ENCODE data around the gene GLI1. TPM values are rescaled to one million over a fixed set of nuclear protein-coding genes. Genes with fewer than 3 reads are reported as not detected.
"Not testable (repeated sequence)": the region's sequence is repeated elsewhere in the genome, so short reads cannot be mapped to it uniquely, and the experiment has no call there.

The GLI1 gene
- polyA plus RNA-seq = 7.3 TPM
- long read RNA-seq, donor 1 = 0 reads
- long read RNA-seq, donor 2, partial matches to known transcripts = 0 of 3 reads
- long read RNA-seq, donor 2, other reads (novel, unspliced or antisense) = 0 of 3 reads
- long read RNA-seq, donor 3 = 0 reads
- long read RNA-seq, donor 4 = 0 reads
- long read RNA-seq, donor 5 = 0 reads
- long read RNA-seq, donor 6, partial matches to known transcripts = 0 of 1 reads
- long read RNA-seq, donor 6, other reads (novel, unspliced or antisense) = 0 of 1 reads
- long read RNA-seq, donor 7 = 0 reads
- long read RNA-seq, donor 8, partial matches to known transcripts = 0 of 1 reads
- long read RNA-seq, donor 8, other reads (novel, unspliced or antisense) = 0 of 1 reads
- long read RNA-seq, donor 9 = 0 reads
- long read RNA-seq, donor 10 = 0 reads
- long read RNA-seq, donor 11 = 0 reads

- peaks cover 13% of the 10 kb centered on the region for H3K27me3 ChIP-seq (ENCODE audit: control insufficient read depth, insufficient read depth, low read length)
- peak within 1 kb of the TSS; percentile 45 for H3K27ac ChIP-seq (ENCODE audit: low read length)
- DNase-seq = no peak
- peak within 1 kb of the TSS; percentile 55 for H3K4me3 ChIP-seq (ENCODE audit: low read length)
- peaks cover 41% of the 10 kb centered on the region for H3K4me1 ChIP-seq (ENCODE audit: control insufficient read depth, insufficient read depth, low read length)
- H3K36me3 ChIP-seq (ENCODE audit: control insufficient read depth, insufficient read depth, low read length) = no peaks in the 10 kb centered on the region
- H3K9me3 ChIP-seq (ENCODE audit: control insufficient read depth, low read depth, low read length) = no peaks in the 10 kb centered on the region
- WGBS (ENCODE audit: insufficient coverage, low lambda C conversion rate) = 0% methylated on average over 1 of the region's 36 CpGs
Measured at GRCh38 chr12:57459750-57460467, at the start of gene GLI1. TSS of gene GLI1 (plus strand) at chr12:57459785. CDS start at chr12:57463692, 3,907 bp downstream.

- WGBS (ENCODE audit: insufficient coverage, low lambda C conversion rate) = 100% methylated on average over 1 of the region's 4 CpGs
- H3K27ac ChIP-seq (ENCODE audit: low read length) = no peak overlapping the region
- no peak overlapping the region for H3K4me3 ChIP-seq (ENCODE audit: low read length)
- peaks cover 2% of the 10 kb centered on the region for H3K36me3 ChIP-seq (ENCODE audit: control insufficient read depth, insufficient read depth, low read length)
- no peak for DNase-seq
- H3K4me1 ChIP-seq (ENCODE audit: control insufficient read depth, insufficient read depth, low read length) = no peaks in the 10 kb centered on the region
- no peaks in the 10 kb centered on the region for H3K9me3 ChIP-seq (ENCODE audit: control insufficient read depth, low read depth, low read length)
- H3K27me3 ChIP-seq (ENCODE audit: control insufficient read depth, insufficient read depth, low read length) = no peaks in the 10 kb centered on the region
Measured at GRCh38 chr12:57410534-57410933, 49.1 kb upstream of the GLI1 start.

- not testable (repeated sequence) for H3K4me3 ChIP-seq (ENCODE audit: low read length); H3K36me3 ChIP-seq (ENCODE audit: control insufficient read depth, insufficient read depth, low read length); H3K9me3 ChIP-seq (ENCODE audit: control insufficient read depth, low read depth, low read length); H3K27me3 ChIP-seq (ENCODE audit: control insufficient read depth, insufficient read depth, low read length); H3K4me1 ChIP-seq (ENCODE audit: control insufficient read depth, insufficient read depth, low read length); H3K27ac ChIP-seq (ENCODE audit: low read length); DNase-seq
- WGBS (ENCODE audit: insufficient coverage, low lambda C conversion rate) = 80% methylated on average over 1 of the region's 6 CpGs
Measured at GRCh38 chr12:57414160-57414559, 45.4 kb upstream of the GLI1 start.

- Histone ChIP-seq H3K4me3 (ENCODE audit: low read length) (no peak overlapping the region), H3K4me1 (ENCODE audit: control insufficient read depth, insufficient read depth, low read length) (no peaks in the 10 kb centered on the region), H3K27ac (ENCODE audit: low read length) (no peak overlapping the region), H3K27me3 (ENCODE audit: control insufficient read depth, insufficient read depth, low read length) (no peaks in the 10 kb centered on the region), H3K9me3 (ENCODE audit: control insufficient read depth, low read depth, low read length) (no peaks in the 10 kb centered on the region), H3K36me3 (ENCODE audit: control insufficient read depth, insufficient read depth, low read length) (peaks cover 2% of the 10 kb centered on the region)
- no peak for DNase-seq
- WGBS (ENCODE audit: insufficient coverage, low lambda C conversion rate) = no CpG with 5 or more reads among the region's 2 CpGs
Measured at GRCh38 chr12:57415088-57415487, 44.5 kb upstream of the GLI1 start.

GRCh38 chr12:57416039-57416996, 43.3 kb upstream of the GLI1 start:
- peaks cover under 1% of the 10 kb centered on the region for H3K36me3 ChIP-seq (ENCODE audit: control insufficient read depth, insufficient read depth, low read length)
- 80% methylated on average over 2 of the region's 8 CpGs for WGBS (ENCODE audit: insufficient coverage, low lambda C conversion rate)
- DNase-seq = no peak
- H3K4me3 ChIP-seq (ENCODE audit: low read length) = no peak overlapping the region
- no peaks in the 10 kb centered on the region for H3K27me3 ChIP-seq (ENCODE audit: control insufficient read depth, insufficient read depth, low read length)
- no peaks in the 10 kb centered on the region for H3K9me3 ChIP-seq (ENCODE audit: control insufficient read depth, low read depth, low read length)
- no peak overlapping the region for H3K27ac ChIP-seq (ENCODE audit: low read length)
- H3K4me1 ChIP-seq (ENCODE audit: control insufficient read depth, insufficient read depth, low read length) = no peaks in the 10 kb centered on the region

- Histone ChIP-seq H3K36me3 (ENCODE audit: control insufficient read depth, insufficient read depth, low read length) (peaks cover 16% of the 10 kb centered on the region), H3K27ac (ENCODE audit: low read length) (no peak overlapping the region), H3K9me3 (ENCODE audit: control insufficient read depth, low read depth, low read length) (no peaks in the 10 kb centered on the region), H3K27me3 (ENCODE audit: control insufficient read depth, insufficient read depth, low read length) (no peaks in the 10 kb centered on the region), H3K4me1 (ENCODE audit: control insufficient read depth, insufficient read depth, low read length) (no peaks in the 10 kb centered on the region), H3K4me3 (ENCODE audit: low read length) (no peak overlapping the region)
- 100% methylated on average over 1 of the region's 9 CpGs for WGBS (ENCODE audit: insufficient coverage, low lambda C conversion rate)
- no peak for DNase-seq
Measured at GRCh38 chr12:57418255-57418654, 41.3 kb upstream of the GLI1 start.

GRCh38 chr12:57419495-57419894, 40.1 kb upstream of the GLI1 start:
- Histone ChIP-seq H3K9me3 (ENCODE audit: control insufficient read depth, low read depth, low read length) (no peaks in the 10 kb centered on the region), H3K4me3 (ENCODE audit: low read length) (no peak overlapping the region), H3K27me3 (ENCODE audit: control insufficient read depth, insufficient read depth, low read length) (no peaks in the 10 kb centered on the region), H3K36me3 (ENCODE audit: control insufficient read depth, insufficient read depth, low read length) (peaks cover 18% of the 10 kb centered on the region), H3K4me1 (ENCODE audit: control insufficient read depth, insufficient read depth, low read length) (no peaks in the 10 kb centered on the region), H3K27ac (ENCODE audit: low read length) (no peak overlapping the region)
- no peak for DNase-seq
- no CpG with 5 or more reads among the region's 2 CpGs for WGBS (ENCODE audit: insufficient coverage, low lambda C conversion rate)

GRCh38 chr12:57420482-57420881, 39.1 kb upstream of the GLI1 start:
- Histone ChIP-seq H3K36me3 (ENCODE audit: control insufficient read depth, insufficient read depth, low read length) (peaks cover 20% of the 10 kb centered on the region), H3K27ac (ENCODE audit: low read length) (no peak overlapping the region), H3K4me1 (ENCODE audit: control insufficient read depth, insufficient read depth, low read length) (no peaks in the 10 kb centered on the region), H3K4me3 (ENCODE audit: low read length) (no peak overlapping the region), H3K27me3 (ENCODE audit: control insufficient read depth, insufficient read depth, low read length) (no peaks in the 10 kb centered on the region), H3K9me3 (ENCODE audit: control insufficient read depth, low read depth, low read length) (no peaks in the 10 kb centered on the region)
- no peak for DNase-seq
- WGBS (ENCODE audit: insufficient coverage, low lambda C conversion rate) = no CpG with 5 or more reads among the region's 5 CpGs

GRCh38 chr12:57426948-57427347, 32.6 kb upstream of the GLI1 start:
- peaks cover 19% of the 10 kb centered on the region for H3K36me3 ChIP-seq (ENCODE audit: control insufficient read depth, insufficient read depth, low read length)
- H3K9me3 ChIP-seq (ENCODE audit: control insufficient read depth, low read depth, low read length); H3K27me3 ChIP-seq (ENCODE audit: control insufficient read depth, insufficient read depth, low read length); H3K27ac ChIP-seq (ENCODE audit: low read length); DNase-seq; H3K4me3 ChIP-seq (ENCODE audit: low read length); H3K4me1 ChIP-seq (ENCODE audit: control insufficient read depth, insufficient read depth, low read length): not testable (repeated sequence)
- WGBS (ENCODE audit: insufficient coverage, low lambda C conversion rate) = 93% methylated on average over 3 of the region's 10 CpGs

GRCh38 chr12:57428965-57429364, 30.6 kb upstream of the GLI1 start:
- peaks cover 7% of the 10 kb centered on the region for H3K4me1 ChIP-seq (ENCODE audit: control insufficient read depth, insufficient read depth, low read length)
- 100% methylated on average over 1 of the region's 6 CpGs for WGBS (ENCODE audit: insufficient coverage, low lambda C conversion rate)
- peaks cover 7% of the 10 kb centered on the region for H3K36me3 ChIP-seq (ENCODE audit: control insufficient read depth, insufficient read depth, low read length)
- H3K27ac ChIP-seq (ENCODE audit: low read length) = peak overlapping the region; percentile 94
- DNase-seq = no peak
- no peaks in the 10 kb centered on the region for H3K27me3 ChIP-seq (ENCODE audit: control insufficient read depth, insufficient read depth, low read length)
- H3K9me3 ChIP-seq (ENCODE audit: control insufficient read depth, low read depth, low read length) = no peaks in the 10 kb centered on the region
- H3K4me3 ChIP-seq (ENCODE audit: low read length) = no peak overlapping the region
